Activated CD4-positive, alpha-beta T cell treated with anti-CD3 and anti-CD28 coated beads, Interleukin-2, amount 50 U/mL, for 16 hours (primary cell): ENCODE measurements around the gene DPP7.
A peak's percentile ranks its signal among the peaks of the same experiment; 100 is the strongest.
"Not testable (repeated sequence)": the region's sequence is repeated elsewhere in the genome, so short reads cannot be mapped to it uniquely, and the experiment has no call there.

Source experiments
- DNase-seq: peaks from one replicate; pipeline ENCODE4 v3.0.0-alpha.2; 2020

Gene DPP7

DNA sequence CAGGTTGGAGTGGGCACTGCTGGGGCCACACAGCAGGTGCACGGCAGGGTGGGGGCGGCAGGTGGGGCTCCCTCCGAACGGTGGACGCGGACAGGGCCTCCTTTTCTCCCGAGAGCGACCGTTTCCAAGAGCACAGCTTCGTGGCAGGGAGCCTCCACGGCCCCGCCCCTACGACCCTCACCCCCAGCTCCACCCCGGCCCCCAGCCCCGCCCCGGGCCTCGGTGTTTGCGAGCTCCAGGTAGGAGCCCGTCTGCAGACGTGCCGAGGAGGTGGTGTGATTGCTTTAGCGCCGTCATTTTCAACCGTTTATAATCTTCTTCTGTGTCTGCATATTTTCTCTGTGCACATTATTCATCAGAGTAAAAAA, 33.2 kb upstream of the DPP7 start:
- DNase-seq: no peak

DNA sequence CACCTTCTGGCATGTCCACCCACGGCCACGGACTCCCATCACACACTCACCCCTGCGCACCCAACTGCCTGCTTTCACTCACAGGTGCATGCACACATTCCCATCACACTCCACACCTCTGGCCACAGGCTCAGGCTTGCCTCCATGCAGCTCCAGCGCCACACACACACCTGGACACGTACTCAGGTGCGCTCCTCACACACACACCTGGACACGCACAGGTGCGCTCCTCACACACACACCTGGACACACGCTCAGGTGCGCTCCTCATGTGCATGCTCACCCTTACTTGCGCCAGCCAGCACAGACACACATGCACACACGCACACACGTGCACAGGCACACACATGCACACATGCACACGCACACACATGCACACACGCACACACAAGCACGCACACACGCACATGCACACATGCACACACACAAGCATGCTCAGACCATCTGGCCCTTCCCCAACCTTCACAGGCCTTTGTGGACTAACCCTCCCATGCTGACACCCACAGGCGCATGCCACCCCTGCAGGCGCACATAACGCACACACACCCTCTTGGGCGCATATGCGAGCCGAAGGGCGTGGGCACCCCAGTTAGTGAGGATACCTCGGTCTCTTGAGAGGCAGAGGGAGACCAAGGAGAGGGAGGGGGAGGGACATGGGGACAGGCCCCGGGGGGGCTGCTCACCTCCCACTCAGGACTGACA, 32.7 kb upstream of the DPP7 start:
- DNase-seq: no peak

DNA sequence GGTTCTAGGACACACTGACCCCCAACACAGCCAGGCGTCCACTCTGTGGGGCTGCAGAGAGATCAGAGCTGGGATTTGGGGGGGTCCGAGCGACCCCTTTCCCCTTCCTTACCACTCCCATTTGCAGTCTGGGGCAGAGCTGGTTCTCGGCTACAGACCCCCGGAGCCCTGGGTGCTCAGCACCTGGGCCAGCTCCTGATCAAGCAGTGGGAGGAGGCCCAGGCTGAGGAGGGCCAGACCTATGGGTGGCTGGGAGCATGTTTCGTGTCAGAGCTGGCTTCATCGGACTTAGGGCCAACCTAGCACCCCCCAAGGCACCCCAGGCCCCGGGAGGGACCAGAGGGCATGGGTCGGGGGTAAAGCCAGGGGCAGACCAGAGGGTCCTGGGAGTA, 32.0 kb upstream of the DPP7 start:
- no peak for DNase-seq

DNA sequence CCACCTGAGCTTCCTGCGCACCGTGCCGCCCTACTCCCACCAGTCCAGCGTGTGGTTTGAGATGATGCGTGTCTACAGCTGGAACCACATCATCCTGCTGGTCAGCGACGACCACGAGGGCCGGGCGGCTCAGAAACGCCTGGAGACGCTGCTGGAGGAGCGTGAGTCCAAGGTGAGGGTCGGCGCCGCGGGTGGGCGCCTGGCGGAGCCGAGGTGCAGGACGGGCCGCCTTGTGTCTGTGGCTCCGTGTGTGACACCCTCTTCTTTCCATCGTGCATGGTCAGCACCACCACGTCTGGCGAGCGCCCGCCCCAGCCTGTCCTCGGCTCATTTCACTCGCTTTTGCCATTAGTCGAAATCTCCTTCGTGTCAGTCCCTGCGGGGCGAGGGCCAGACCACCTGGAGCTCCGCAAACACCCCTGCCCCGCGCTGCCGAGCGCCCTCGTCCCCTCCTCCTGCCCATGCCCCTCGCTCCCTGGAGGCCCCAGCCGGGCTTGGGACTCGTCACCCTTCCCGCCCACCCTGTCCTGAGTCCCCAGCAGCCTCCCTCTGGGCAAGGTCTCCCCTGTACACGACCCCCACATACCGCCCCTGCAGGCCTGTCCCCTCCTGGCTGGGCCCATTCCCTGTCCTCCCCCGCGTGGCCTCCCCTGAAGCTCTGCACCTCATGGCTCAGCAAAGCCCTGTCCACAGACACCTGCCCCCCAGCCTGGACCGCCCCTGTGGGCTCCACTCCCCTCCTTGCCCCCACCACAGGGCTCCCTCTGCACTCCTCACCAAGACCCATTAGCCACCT, 31.4 kb upstream of the DPP7 start:
- DNase-seq: no peak

DNA sequence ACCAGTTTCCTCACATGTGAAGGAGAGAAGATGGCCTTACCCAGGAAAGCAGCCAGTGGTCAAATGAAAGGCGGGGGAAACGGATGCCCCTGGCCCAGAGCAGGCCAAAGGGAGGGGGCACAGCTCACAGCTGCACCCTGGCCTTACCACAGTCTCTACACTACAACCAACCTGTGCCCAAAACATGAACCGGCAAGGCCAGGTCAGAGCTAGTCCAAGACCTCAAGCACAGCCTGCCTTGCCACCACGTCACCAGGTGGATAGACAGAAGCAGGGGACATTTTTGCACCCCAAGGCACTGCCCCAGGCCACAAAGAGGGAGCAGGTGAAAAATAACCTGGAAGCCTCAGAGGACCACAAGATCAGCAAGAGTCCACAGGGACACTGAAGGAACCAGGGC, 28.9 kb upstream of the DPP7 start:
- DNase-seq: no peak

DNA sequence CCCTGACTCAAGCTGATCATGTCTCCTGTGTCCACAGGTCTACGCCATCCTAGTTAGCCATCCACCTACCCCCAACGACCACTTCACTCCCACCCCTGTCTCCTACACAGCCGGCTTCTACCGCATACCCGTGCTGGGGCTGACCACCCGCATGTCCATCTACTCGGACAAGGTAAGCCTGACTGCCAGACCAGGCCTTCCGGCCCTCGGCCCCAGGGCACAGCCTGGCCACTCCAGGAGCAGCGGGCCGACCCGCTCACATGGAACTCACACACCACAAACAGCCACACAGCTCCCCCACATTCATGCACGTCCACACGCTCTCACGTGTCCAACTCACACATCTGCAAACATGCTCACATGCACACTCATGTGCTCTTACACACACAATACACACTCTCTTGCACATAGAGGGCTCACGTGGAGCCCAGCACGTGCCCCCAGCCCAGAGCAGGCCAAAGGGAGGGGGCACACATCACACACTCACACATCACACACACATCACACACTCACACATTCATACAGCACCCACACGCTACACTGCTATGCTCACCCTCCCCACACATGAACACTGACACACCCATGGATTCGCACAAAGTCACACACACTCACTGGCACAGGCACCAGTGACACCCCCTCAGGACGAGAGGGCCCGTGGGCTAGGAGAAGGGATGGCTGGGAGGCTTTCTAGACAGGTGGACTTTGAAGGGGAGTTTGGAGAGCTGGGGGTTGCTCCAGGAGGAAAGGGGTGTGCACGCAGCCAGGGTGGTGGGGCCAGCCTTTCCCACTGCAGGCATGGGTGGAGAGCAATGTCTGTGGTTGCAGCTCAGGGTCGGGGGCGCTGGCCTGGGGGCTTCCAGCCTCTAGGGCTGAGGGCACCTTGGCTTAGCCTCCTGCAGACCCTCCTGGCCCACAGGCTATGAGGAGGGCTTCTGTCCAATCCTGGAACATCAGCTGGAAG, 27.7 kb upstream of the DPP7 start:
- no peak for DNase-seq

DNA sequence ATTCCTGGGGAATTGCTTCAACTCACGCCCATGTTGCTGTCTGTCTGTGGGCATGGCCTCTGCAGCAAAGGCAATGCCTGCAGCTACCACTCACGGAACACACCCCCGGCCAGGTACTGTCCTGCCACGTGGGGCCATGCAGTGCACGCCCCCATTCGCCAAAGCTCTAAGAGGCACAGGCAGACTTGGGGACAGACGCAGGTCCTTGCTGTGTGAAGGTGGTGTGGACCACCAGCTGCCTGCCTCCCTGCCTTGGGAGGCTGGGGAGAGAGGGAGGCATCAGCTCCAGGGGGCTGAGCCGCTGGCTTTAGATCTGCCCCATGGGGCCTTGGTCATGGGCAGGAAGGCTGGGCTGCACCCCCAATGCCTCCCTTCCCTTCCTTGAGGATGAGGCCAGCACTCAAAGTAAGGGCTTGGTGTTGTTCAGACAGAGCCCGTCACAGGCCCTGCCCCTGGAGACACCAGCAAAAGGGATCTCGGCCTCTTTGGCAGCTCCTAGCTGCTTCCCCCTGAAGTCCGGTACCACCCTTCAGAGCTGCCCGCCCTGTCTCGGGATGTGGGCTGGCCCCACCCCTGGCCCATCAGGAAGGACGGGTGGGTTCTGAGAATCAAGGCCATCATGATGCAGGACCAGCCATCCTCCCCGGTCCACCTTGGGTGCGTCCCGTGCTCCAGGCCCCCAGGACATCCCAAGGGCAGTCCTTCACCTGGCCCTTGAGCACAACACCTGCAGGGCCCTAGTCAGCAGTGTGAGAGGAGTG, 26.7 kb upstream of the DPP7 start:
- DNase-seq: no peak

DNA sequence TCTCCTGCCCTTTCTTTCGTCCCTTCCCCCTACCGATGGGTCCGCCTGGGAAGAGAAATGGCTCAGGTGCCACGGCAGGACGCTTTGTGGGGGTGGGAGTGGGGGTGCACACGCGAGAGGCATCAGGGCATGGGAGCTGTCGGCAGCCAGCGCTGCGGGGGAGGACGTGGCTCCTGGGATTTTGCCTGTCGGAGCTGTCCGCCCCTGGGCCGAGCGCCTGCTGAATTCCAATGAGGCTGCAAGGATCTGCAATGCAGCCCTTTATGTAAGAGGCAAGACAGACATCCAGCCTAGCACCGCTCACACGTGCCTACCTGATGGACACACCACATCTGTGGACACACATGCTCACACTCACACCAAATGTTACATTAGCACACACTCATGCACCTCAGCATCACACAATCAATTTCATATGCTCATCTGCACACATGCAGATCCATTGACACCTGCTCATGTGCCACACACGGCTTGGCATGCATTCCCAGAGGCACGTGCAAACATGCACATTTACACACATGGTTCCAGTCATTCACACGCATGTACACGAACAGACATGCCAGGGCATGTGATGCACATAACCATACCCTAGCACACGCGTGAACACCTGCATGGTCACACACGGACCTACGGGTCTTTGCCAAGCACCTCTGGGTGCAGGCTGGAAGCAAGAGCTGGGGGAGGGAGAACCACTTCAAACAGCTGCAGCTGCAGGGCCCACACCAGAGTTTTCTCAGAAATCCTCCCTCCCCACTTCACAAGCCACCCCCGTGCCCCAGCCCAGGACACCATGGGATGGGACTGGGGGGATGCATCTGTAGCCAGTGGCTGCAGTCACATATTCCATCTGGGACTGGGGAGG, 25.8 kb upstream of the DPP7 start:
- DNase-seq: no peak

DNA sequence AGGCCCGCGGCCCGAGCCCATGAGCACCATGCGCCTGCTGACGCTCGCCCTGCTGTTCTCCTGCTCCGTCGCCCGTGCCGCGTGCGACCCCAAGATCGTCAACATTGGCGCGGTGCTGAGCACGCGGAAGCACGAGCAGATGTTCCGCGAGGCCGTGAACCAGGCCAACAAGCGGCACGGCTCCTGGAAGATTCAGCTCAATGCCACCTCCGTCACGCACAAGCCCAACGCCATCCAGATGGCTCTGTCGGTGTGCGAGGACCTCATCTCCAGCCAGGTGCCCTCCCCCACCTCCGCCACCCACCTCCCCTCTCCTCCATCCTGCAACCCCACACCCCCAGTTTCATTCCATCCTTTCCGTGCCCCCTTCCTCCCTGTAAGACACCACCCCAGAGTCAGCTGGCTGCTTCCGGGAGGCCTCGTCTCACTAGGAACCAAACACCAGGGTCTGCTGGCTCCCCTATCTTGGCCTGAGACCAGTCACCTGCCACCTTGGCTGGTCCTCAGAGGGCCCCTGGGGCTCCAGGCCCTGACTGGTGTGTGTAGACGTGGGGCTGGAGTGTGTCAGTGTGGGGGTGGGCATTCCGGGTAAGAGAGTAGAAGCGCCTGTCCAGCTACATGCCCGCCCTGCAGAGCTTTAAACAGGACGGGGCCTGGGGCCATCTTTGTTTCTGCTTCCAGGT, 25.1 kb upstream of the DPP7 start:
- DNase-seq: no peak

DNA sequence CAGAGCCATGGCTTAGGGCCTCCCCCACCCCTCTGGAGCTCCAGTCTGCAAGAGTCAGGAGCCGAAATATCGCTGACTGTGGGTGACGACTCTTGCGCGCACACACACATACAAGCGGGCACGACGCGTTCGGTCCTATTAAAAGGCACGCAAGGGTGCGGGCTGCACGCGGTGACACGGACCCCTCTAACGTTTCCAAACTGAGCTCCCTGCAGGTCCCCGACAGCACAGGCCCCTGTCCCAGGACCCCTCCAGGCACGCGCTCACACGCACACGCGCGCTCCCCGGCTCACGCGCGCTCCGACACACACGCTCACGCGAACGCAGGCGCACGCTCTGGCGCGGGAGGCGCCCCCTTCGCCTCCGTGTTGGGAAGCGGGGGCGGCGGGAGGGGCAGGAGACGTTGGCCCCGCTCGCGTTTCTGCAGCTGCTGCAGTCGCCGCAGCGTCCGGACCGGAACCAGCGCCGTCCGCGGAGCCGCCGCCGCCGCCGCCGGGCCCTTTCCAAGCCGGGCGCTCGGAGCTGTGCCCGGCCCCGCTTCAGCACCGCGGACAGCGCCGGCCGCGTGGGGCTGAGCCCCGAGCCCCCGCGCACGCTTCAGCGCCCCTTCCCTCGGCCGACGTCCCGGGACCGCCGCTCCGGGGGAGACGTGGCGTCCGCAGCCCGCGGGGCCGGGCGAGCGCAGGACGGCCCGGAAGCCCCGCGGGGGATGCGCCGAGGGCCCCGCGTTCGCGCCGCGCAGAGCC, 24.4 kb upstream of the DPP7 start, which contains the start of gene GRIN1:
TSS of gene GRIN1 (plus strand) at position 433 of the 746 bp plus-strand sequence. CDS start 333 bp downstream, outside the sequence.
- no peak for DNase-seq

DNA sequence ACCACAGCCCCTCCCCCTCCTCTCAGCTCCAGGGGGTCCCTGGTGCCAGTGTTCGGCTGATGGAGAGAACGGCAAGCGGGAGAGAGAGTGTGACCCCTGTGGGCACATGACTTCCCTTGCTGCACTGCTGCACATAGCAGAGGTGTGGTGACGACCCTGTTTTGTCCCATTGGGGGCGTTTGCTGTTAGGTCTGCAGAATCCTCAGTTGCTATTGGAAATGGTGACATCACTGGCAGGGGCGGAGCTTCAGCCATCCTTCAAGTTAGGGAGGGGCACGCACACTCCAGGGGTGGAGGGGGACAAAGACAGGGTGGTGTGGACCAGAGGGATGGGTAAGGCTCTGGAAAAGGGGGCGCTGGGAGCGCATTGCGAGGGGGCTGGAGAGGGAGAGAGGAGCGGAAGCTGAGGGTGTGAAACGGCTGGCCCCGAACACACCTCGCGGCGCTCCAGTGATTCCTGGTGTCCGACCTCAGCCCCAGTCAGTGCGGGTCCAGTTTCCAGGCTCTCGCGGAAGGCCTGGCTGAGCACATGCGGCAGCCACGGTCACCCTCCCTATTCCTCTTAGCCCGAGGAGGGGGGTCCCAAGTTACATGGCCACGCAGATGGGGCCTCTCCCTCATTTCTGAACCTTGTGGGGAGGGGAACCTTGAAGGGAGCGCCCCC, 23.7 kb upstream of the DPP7 start:
- peak; percentile 21 for DNase-seq

DNA sequence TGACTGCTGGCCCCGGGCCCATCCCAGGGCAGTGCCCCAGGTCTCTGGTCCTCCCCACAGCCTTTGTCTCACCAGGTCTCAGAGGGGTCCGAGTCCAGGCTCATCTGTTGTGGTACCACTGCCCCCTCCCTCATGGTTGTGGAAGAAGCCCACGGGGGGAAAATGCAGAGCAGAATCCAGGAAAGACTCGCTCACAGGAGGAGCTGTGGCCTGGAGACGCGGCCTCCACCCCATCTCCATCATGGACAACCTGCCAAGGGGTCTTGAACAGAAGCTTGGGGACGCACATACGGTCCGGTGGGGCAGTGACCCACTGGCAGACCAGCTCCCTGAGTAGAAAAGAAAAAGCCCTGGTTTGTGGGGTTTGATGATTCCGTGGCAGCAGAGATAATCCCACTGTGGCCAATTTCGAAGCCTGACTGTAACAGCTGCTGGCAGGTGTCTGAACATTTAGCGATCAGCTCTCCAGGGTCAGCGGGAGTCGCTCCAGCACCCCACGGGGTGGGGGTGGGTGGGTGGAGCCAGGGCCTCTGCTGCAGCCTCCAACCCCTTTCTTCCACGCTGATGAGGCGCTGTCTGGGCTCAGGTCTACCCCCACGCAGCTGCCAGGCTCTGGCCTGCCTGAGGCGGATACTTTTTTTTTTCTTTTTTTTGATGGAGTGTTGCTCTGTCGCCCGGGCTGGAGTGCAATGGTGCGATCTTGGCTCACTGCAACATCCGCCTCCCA, 22.5 kb upstream of the DPP7 start:
- no peak for DNase-seq

DNA sequence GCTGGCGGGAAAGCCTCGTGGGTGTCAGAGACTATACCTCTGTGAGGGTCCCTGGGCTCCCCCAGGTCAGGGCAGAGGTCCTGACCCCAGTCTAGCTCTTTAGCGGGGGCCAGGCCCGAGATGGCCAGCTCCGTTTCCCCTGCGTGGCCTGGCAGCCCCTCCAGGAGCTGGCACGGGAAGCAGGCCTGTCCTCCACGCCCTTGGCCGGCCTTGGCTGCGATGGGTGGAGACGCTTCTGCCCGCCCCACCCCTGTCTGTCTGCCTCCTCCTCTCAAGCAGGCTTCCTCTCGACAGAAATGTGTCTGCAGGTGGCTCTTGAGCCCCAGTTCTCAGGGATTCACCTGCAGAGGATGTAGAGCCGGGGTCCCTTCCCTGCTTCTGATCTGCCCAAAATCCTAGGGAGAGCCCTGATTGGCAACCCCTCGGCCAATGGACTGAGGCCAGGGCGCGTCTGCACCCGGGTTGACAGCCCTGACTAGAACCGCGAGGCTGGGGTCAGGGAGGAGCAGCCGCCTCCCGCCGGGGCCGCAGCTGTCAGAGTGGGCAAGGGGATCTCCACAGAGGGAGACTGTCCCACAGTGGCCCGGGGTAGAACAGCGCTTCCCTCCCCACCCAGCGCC, 21.8 kb upstream of the DPP7 start:
- DNase-seq: no peak

DNA sequence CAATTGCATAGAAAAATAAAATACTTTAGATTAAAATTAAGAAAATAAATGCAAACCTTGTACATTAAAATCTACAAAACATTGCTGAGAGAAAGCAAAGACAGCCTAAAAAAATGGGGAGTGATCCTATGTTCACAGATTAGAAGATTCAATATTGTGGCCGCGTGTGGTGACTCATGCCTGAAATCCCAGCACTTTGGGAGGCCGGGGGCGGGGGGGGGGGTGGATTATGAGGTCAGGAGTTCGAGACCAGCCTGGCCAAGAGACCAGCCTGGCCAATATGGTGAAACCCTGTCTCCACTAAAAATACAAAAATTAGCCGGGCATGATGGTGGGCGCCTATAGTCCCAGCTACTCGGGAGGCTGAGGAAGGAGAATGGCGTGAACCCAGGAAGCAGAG, 20.6 kb upstream of the DPP7 start:
- DNase-seq: not testable (repeated sequence)

DNA sequence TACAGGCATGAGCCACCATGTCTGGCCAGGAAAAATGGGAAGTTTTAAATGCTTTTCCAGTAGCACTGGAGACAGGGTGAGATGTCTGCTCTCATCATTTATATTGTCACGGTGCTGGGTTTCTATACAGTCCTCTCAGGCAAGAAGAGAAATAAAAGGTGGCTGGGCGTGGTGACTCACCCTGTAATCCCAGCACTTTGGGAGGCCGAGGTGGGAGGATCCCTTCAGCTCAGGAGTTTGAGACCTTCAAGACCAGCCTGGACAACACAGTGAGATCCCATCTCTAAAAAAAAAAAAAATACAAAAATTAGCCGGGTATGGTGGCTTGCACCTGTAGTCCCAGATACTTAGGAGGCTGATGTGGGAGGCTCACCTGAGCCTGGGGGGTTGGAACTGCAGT, 19.7 kb upstream of the DPP7 start:
- DNase-seq: no peak

DNA sequence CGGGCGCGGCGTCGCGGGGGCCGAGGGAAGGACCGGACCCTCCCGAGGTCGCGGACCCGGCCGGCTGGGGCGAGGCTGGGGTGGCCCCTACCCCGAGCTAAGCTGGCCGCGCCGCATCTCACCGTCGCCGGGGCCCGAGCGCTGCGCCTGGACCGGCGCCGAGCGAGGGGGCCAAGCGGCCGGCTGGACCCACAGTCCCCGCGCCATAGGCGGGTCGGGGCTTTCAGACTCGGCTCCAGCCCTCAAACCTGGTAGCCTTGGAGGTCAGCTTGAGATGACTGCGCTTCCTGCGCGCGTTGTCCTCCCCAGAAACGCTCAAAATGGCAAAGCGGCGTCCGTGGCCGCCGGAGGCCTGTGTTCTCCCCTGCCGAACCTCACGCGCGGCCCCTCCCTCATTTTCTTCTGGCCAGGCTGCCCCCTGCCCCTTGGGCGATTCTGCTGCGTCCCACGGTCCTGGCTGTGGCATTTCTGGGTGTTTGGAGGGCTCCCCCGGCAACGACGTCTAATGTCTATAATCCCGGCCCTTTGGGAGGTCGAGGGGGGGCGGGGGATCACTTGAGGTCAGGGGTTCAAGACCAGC, 15.7 kb upstream of the DPP7 start:
- DNase-seq: no peak

DNA sequence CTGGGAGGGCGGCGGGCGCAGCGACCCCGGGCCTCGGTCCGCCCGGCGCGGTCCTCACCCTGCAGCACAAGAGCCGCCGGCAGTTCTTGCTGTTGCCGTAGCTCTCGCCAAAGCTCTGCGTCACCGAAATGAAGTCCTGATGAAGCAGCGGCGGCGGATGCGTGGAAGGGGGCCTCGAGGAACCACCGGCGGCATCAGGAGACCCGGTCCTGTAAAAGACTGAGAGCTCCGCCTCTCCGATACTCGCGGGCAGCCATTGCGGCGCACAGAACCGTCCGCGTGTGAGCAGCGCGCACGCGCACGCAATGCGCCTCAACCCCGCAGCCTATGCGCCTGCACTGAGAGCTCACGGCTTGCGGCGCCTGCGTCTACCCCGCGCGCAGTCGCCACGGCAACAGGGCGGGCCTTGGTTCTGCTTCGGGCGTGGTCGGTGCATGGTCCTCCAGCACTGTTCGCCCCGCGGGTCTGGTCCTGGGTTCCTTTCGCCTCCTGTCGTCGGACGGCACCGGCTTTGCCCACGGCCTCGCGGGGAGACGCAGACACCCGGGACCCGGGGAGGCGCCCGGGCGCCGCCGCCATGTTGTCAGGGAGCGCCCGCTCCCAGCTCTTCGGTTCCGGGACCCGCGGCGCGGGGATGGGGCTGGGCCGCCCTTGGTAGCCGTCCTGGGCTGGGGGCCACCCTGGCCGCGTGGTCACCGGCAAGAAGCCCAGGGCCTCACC, 15.1 kb upstream of the DPP7 start:
- DNase-seq: peak; percentile 94
